Motor neuron (in vitro differentiated cells): ENCODE results near the gene EP300. TPM values are rescaled to one million over a fixed set of nuclear protein-coding genes. Genes with fewer than 3 reads are reported as not detected.

ENCODE experiments used
- ATAC-seq, 8 experiments: fragments of 200-7000 bp; cut with Tn5 transposase; replicated peaks in 6 of 8; 2 replicates each; pipeline ENCODE4 v1.8.0; 2021; ENCODE audit warnings: mild to moderate bottlenecking in 8 of 8, moderate library complexity in 8 of 8
- H3K27ac ChIP-seq, 2 donors: fragments of 250-450 bp; sonication (Bioruptor Pico); 2 replicates each; pipeline ENCODE4 v1.9.0; 2021; ENCODE audit warnings: antibody characterized with exemption in 2 of 2, mild to moderate bottlenecking in 2 of 2, moderate library complexity in 1 of 2
- H3K4me1 ChIP-seq, 2 donors: fragments of 250-450 bp; sonication (Bioruptor Pico); replicated peaks in 1 of 2; 2 replicates each; pipeline ENCODE4 v1.6.1; 2021; ENCODE audit warnings: antibody characterized with exemption in 2 of 2, mild to moderate bottlenecking in 2 of 2, moderate library complexity in 1 of 2
- H3K4me3 ChIP-seq, 5 donors: fragments of 250-450 bp; sonication (Bioruptor Pico); 2 replicates each; pipeline ENCODE4 v1.9.0; 2021; ENCODE audit warnings: antibody characterized with exemption in 5 of 5, mild to moderate bottlenecking in 5 of 5, moderate library complexity in 4 of 5
- whole genome bisulfite sequencing, 10 experiments: fragments of 450-650 bp; shearing (Covaris generic); methylation state at CpG; one replicate each; pipeline ENCODE4 v1.0.0; 2022; 5-methylcytosine and 5-hydroxymethylcytosine counted together
- in situ Hi-C, 9 experiments: fragments of 400-800 bp; cut with MboI; loops; one replicate each; pipeline ENCODE4 v1.15.0; 2021; ENCODE audit warnings: low sequenced_read_pairs in 9 of 9, low pct_unique_long_range_greater_than_20kb in 2 of 9; ENCODE audit not compliant: unreplicated experiment in 9 of 9
- total RNA-seq, 8 experiments: library from RNA; unstranded; fragments of 300-600 nt; gene quantifications; 2 replicates each; pipeline versions ENCODE4 v1.2.3 to v1.2.4, GENCODE V29; 2022

Gene EP300
- total RNA-seq, 8 experiments from 2014 or later = 21.8 to 82.2 (median 32.4) TPM

GRCh38 chr22:41204066-41204465 is 111.7 kb downstream of the EP300 start:
- Histone ChIP-seq H3K27ac (no peak overlapping the region), H3K4me1 (peaks cover 5 to 10% of the 10 kb centered on the region in 2 donors), H3K4me3 (no peak overlapping the region)
- in situ Hi-C loops = no loop called here
- ATAC-seq = no peak
- 0 to 79% (median 59%) methylated on average over 1 to 6 of the region's 6 CpGs; no CpG with 5 or more reads in 1 of the 10 experiments for WGBS, 10 experiments

GRCh38 chr22:41204992-41205900 is 112.9 kb downstream of the EP300 start, which contains the start of gene L3MBTL2:
Gene L3MBTL2 (plus strand): TSS chr22:41205312. CDS start chr22:41205363, 51 bp downstream.
- Histone ChIP-seq H3K4me1 (peaks cover 5 to 10% of the 10 kb centered on the region in 2 donors), H3K27ac (peak within 1 kb of the TSS; percentile 59 to 94), H3K4me3 (peak within 1 kb of the TSS; percentile 53 to 90 (median 70))
- WGBS, 10 experiments = 0 to 27% (median 2%) methylated on average over 1 to 12 of the region's 47 CpGs; no CpG with 5 or more reads in 1 of the 10 experiments
- in situ Hi-C loops = no loop called here
- peak; percentile 99 to 100 (median 99) for ATAC-seq

GRCh38 chr22:41206719-41207118 is 114.3 kb downstream of the EP300 start:
- Histone ChIP-seq H3K4me1 (peaks cover 5 to 10% of the 10 kb centered on the region in 2 donors), H3K27ac (no peak overlapping the region), H3K4me3 (no peak overlapping the region)
- no peak for ATAC-seq
- in situ Hi-C loops = no loop called here
- WGBS, 10 experiments = 59 to 100% (median 93%) methylated on average over 2 to 9 of the region's 9 CpGs; no CpG with 5 or more reads in 1 of the 10 experiments

- WGBS, 10 experiments = 80 to 100% (median 100%) methylated on average over 1 to 7 of the region's 10 CpGs; no CpG with 5 or more reads in 4 of the 10 experiments
- in situ Hi-C loops = no loop called here
- Histone ChIP-seq H3K4me1 (peaks cover 20 to 21% of the 10 kb centered on the region in 2 donors), H3K4me3 (no peak overlapping the region), H3K27ac (no peak overlapping the region)
- ATAC-seq = no peak
These were observed 123.0 kb downstream of the EP300 start for GRCh38 chr22:41215409-41215808.

DNA sequence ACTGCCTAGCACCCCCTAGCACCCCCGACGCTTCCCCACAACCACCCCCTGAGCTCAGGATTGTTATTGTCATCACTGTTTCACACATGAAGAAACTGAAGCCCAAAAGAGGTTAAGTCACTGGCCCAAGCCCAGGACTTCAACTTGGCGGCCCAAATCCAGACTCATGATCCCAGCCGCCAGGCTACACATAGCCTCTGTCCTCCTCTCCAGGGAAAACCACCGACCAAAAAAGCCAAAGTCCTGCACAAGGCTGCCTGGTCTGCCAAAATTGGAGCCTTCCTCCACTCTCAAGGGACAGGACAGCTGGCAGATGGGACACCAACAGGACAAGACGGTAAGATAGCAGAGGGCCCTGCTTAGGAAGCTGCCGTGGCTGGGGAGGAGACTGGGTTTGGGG is 123.5 kb downstream of the EP300 start:
- peak overlapping the region in 1 of 5 donors; percentile 22 for H3K4me3 ChIP-seq
- peaks cover 20 to 21% of the 10 kb centered on the region in 2 donors for H3K4me1 ChIP-seq
- 82 to 100% (median 100%) methylated on average over 1 to 3 of the region's 7 CpGs; no CpG with 5 or more reads in 4 of the 10 experiments for WGBS, 10 experiments
- ATAC-seq = no peak
- in situ Hi-C loops = no loop called here
- H3K27ac ChIP-seq = no peak overlapping the region

- H3K4me3 ChIP-seq = peak overlapping the region in 2 of 5 donors; percentile 17 to 22
- H3K27ac ChIP-seq = peak overlapping the region; percentile 82 to 91
- 67 to 83% (median 67%) methylated on average over 1 to 3 of the region's 13 CpGs; no CpG with 5 or more reads in 7 of the 10 experiments for WGBS, 10 experiments
- H3K4me1 ChIP-seq = peaks cover 20 to 21% of the 10 kb centered on the region in 2 donors
- in situ Hi-C loops = no loop called here
- peak in 6 of 8 experiments; percentile 12 to 71 (median 52) for ATAC-seq
These were observed 124.6 kb downstream of the EP300 start for GRCh38 chr22:41216984-41217383.

GRCh38 chr22:41217553-41218157 is 125.3 kb downstream of the EP300 start:
- Histone ChIP-seq H3K4me3 (peak overlapping the region in 4 of 5 donors; percentile 0 to 22 (median 12)), H3K27ac (peak overlapping the region; percentile 82 to 91), H3K4me1 (peaks cover 20 to 21% of the 10 kb centered on the region in 2 donors)
- in situ Hi-C loops = no loop called here
- ATAC-seq = peak; percentile 83 to 97 (median 90)
- 7 to 57% (median 40%) methylated on average over 2 to 10 of the region's 16 CpGs; no CpG with 5 or more reads in 2 of the 10 experiments for WGBS, 10 experiments

- in situ Hi-C loops = no loop called here
- no peak for ATAC-seq
- 77 to 100% (median 91%) methylated on average over 1 to 8 of the region's 9 CpGs; no CpG with 5 or more reads in 2 of the 10 experiments for WGBS, 10 experiments
- Histone ChIP-seq H3K4me1 (peaks cover 2 to 5% of the 10 kb centered on the region in 2 donors), H3K4me3 (no peak overlapping the region), H3K27ac (no peak overlapping the region)
These were observed 130.6 kb downstream of the EP300 start for GRCh38 chr22:41222846-41223507.

- Histone ChIP-seq H3K4me1 (no peaks in the 10 kb centered on the region), H3K4me3 (no peak overlapping the region), H3K27ac (no peak overlapping the region)
- 80 to 100% (median 80%) methylated on average over 1 of the region's 7 CpGs; no CpG with 5 or more reads in 7 of the 10 experiments for WGBS, 10 experiments
- peak in 1 of 8 experiments; percentile 24 for ATAC-seq
- in situ Hi-C loops = no loop called here
These were observed 131.1 kb downstream of the EP300 start for GRCh38 chr22:41223535-41223934.

- 90 to 100% (median 100%) methylated on average over 1 to 12 of the region's 26 CpGs; no CpG with 5 or more reads in 4 of the 10 experiments for WGBS, 10 experiments
- in situ Hi-C loops = no loop called here
- ATAC-seq = no peak
- Histone ChIP-seq H3K4me3 (no peak overlapping the region), H3K4me1 (no peaks in the 10 kb centered on the region), H3K27ac (no peak overlapping the region)
These were observed 134.6 kb downstream of the EP300 start for GRCh38 chr22:41226723-41227655.

- WGBS, 10 experiments = 75 to 100% (median 83%) methylated on average over 1 to 6 of the region's 6 CpGs; no CpG with 5 or more reads in 4 of the 10 experiments
- Histone ChIP-seq H3K4me1 (no peaks in the 10 kb centered on the region), H3K4me3 (no peak overlapping the region), H3K27ac (no peak overlapping the region)
- ATAC-seq = no peak
- in situ Hi-C loops = no loop called here
These were observed 136.8 kb downstream of the EP300 start for GRCh38 chr22:41229215-41229614.
